ENCODE results near the gene NBPF1. TPM values are rescaled to one million over a fixed set of nuclear protein-coding genes. Genes with fewer than 3 reads are reported as not detected.

NBPF1 gene
- total and polyA plus RNA-seq, 9 of the 15 experiments (the other 6 are each of a cell fraction or from before 2014, with no cell fraction given), result 5.2 to 42.6 (median 24.1) TPM

- TF ChIP-seq PREB (CRISPR knock-in tag; IDR thresholded peaks at IDR 0.05), result peak; percentile 100
- peak; percentile 99; the same call in 1 of the 2 replicates for TF ChIP-seq KAT7 (CRISPR knock-in tag; IDR thresholded peaks at IDR 0.05; ENCODE audit: borderline replicate concordance)
- 0 out of 2 replicates have a peak, but pooled peaks have one; percentile 79 for TF ChIP-seq ZBTB49 (CRISPR knock-in tag; IDR thresholded peaks at IDR 0.05; ENCODE audit: borderline replicate concordance)
- TF ChIP-seq SMC3 (conservative IDR thresholded peaks at IDR 0.05; ENCODE audit: insufficient read depth, low read depth, low read length), result peak; percentile 23; the same call in 1 of the 2 replicates
- TF ChIP-seq TAF15 (IDR thresholded peaks at IDR 0.05; ENCODE audit: low read depth, low read length), result 0 out of 2 replicates have a peak, but pooled peaks have one; percentile 27
- no peak for TF ChIP-seq SUPT5H (IDR thresholded peaks at IDR 0.05)
- TF ChIP-seq ATF3 (IDR thresholded peaks at IDR 0.05), result no peak
- TF ChIP-seq ATF3 (CRISPR knock-in tag; conservative IDR thresholded peaks at IDR 0.05), result peak; percentile 22; the same call in 1 of the 2 replicates
- peak; percentile 64; the same call in 1 of the 2 replicates for TF ChIP-seq ZNF695 (CRISPR knock-in tag; IDR thresholded peaks at IDR 0.05)
- TF ChIP-seq RBM14 (IDR thresholded peaks at IDR 0.05; ENCODE audit: borderline replicate concordance, insufficient read depth, low read depth, low read length), result peak; percentile 63; the same call in 1 of the 2 replicates
- TF ChIP-seq KLF1 (tag; IDR thresholded peaks at IDR 0.05), result peak; percentile 45; the same call in 1 of the 2 replicates
- no peak for TF ChIP-seq ZNF263 (CRISPR knock-in tag; IDR thresholded peaks at IDR 0.05; ENCODE audit: borderline replicate concordance)
- peak; percentile 97; the same call in 1 of the 2 replicates for TF ChIP-seq AFF4 (CRISPR knock-in tag; IDR thresholded peaks at IDR 0.05)
- TF ChIP-seq ZNF133 (CRISPR knock-in tag; IDR thresholded peaks at IDR 0.05), result peak; percentile 85; the same call in 1 of the 2 replicates
- 0 out of 2 replicates have a peak, but pooled peaks have one; percentile 43 for TF ChIP-seq ZNF830 (CRISPR knock-in tag; IDR thresholded peaks at IDR 0.05)
- peak; percentile 22 for TF ChIP-seq CBFA2T3 (IDR thresholded peaks at IDR 0.05)
- TF ChIP-seq ZNF518B (CRISPR knock-in tag; IDR thresholded peaks at IDR 0.05), result no peak
Observed at GRCh38 chr1:16644193-16644481, 30.8 kb upstream of the NBPF1 start (continued).
